HG02973 (cell line): ENCODE data around the gene ECEL1.

Experiments
- ATAC-seq: cut with Tn5 transposase; IDR thresholded peaks from one replicate; pipeline ENCODE4 v1.9.1; 2021; ENCODE audit warnings: moderate library complexity; ENCODE audit not compliant: unreplicated experiment

Gene ECEL1

GRCh38 chr2:232502511-232502910, 14.9 kb upstream of the ECEL1 start:
- ATAC-seq = no peak

GRCh38 chr2:232501794-232502390, 14.3 kb upstream of the ECEL1 start:
- ATAC-seq = no peak

- ATAC-seq = no peak
These were observed 13.7 kb upstream of the ECEL1 start for GRCh38 chr2:232501331-232501771.

GRCh38 chr2:232498452-232498851, 10.8 kb upstream of the ECEL1 start:
- ATAC-seq = no peak

- ATAC-seq = no peak
These were observed 9.7 kb upstream of the ECEL1 start for GRCh38 chr2:232497348-232497747.

- ATAC-seq = no peak
These were observed 9.1 kb upstream of the ECEL1 start for GRCh38 chr2:232496501-232497270.

- ATAC-seq = no peak
These were observed 7.7 kb upstream of the ECEL1 start for GRCh38 chr2:232495292-232495691.

- no peak for ATAC-seq
These were observed 6.9 kb upstream of the ECEL1 start for GRCh38 chr2:232494542-232494941.

- ATAC-seq = no peak
These were observed 6.3 kb upstream of the ECEL1 start for GRCh38 chr2:232493701-232494474.

GRCh38 chr2:232492963-232493700, 5.5 kb upstream of the ECEL1 start:
- ATAC-seq = no peak

- ATAC-seq = no peak
These were observed 4.7 kb upstream of the ECEL1 start for GRCh38 chr2:232492236-232492848.

GRCh38 chr2:232491139-232491780, 3.6 kb upstream of the ECEL1 start:
- no peak for ATAC-seq

GRCh38 chr2:232490221-232491138, 2.8 kb upstream of the ECEL1 start:
- ATAC-seq = no peak

- ATAC-seq = no peak
These were observed 2.0 kb upstream of the ECEL1 start for GRCh38 chr2:232489516-232490220.

GRCh38 chr2:232488721-232489300, 1.2 kb upstream of the ECEL1 start:
- no peak for ATAC-seq

- no peak for ATAC-seq
These were observed 570 bp upstream of the ECEL1 start for GRCh38 chr2:232488097-232488711.

- no peak for ATAC-seq
These were observed 863 bp downstream of the ECEL1 start for GRCh38 chr2:232486558-232487384.
